Measurements from ENCODE around the gene SCAMP1.

SCAMP1 gene

GRCh38 chr5:78487846-78488245, 127.4 kb downstream of the SCAMP1 start:
- no peak for ATAC-seq
- Mint-ChIP-seq H3K4me1 (peaks cover 20% of the 10 kb centered on the region), H3K27me3 (no peaks in the 10 kb centered on the region), H3K9me3 (no peaks in the 10 kb centered on the region), H3K27ac (no peak overlapping the region), H3K36me3 (peaks cover 12% of the 10 kb centered on the region), H3K4me3 (no peak overlapping the region)

GRCh38 chr5:78490709-78491485, 130.5 kb downstream of the SCAMP1 start:
- H3K4me1 Mint-ChIP-seq: peaks cover 1% of the 10 kb centered on the region
- no peak overlapping the region for H3K4me3 Mint-ChIP-seq
- ATAC-seq: no peak
- peaks cover 16% of the 10 kb centered on the region for H3K36me3 Mint-ChIP-seq
- no peaks in the 10 kb centered on the region for H3K27me3 Mint-ChIP-seq
- H3K27ac Mint-ChIP-seq: no peak overlapping the region
- H3K9me3 Mint-ChIP-seq: no peaks in the 10 kb centered on the region

- no peak overlapping the region for H3K27ac Mint-ChIP-seq
- H3K27me3 Mint-ChIP-seq: no peaks in the 10 kb centered on the region
- ATAC-seq: no peak
- no peak overlapping the region for H3K4me3 Mint-ChIP-seq
- H3K4me1 Mint-ChIP-seq: peaks cover 15% of the 10 kb centered on the region
- H3K9me3 Mint-ChIP-seq: no peaks in the 10 kb centered on the region
- peaks cover 16% of the 10 kb centered on the region for H3K36me3 Mint-ChIP-seq
Observed at GRCh38 chr5:78492224-78492623, 131.8 kb downstream of the SCAMP1 start.

GRCh38 chr5:78492650-78493049, 132.2 kb downstream of the SCAMP1 start:
- peaks cover 19% of the 10 kb centered on the region for H3K4me1 Mint-ChIP-seq
- ATAC-seq: no peak
- no peaks in the 10 kb centered on the region for H3K27me3 Mint-ChIP-seq
- no peaks in the 10 kb centered on the region for H3K9me3 Mint-ChIP-seq
- no peak overlapping the region for H3K27ac Mint-ChIP-seq
- no peak overlapping the region for H3K4me3 Mint-ChIP-seq
- H3K36me3 Mint-ChIP-seq: peaks cover 15% of the 10 kb centered on the region

- H3K9me3 Mint-ChIP-seq: no peaks in the 10 kb centered on the region
- no peaks in the 10 kb centered on the region for H3K27me3 Mint-ChIP-seq
- H3K36me3 Mint-ChIP-seq: peaks cover 9% of the 10 kb centered on the region
- no peak overlapping the region for H3K4me3 Mint-ChIP-seq
- H3K27ac Mint-ChIP-seq: no peak overlapping the region
- H3K4me1 Mint-ChIP-seq: peaks cover 34% of the 10 kb centered on the region
- no peak for ATAC-seq
Observed at GRCh38 chr5:78495800-78496199, 135.4 kb downstream of the SCAMP1 start.

- Mint-ChIP-seq H3K4me1 (peaks cover 36% of the 10 kb centered on the region), H3K27ac (no peak overlapping the region), H3K9me3 (no peaks in the 10 kb centered on the region), H3K27me3 (no peaks in the 10 kb centered on the region), H3K4me3 (no peak overlapping the region), H3K36me3 (peaks cover 4% of the 10 kb centered on the region)
- ATAC-seq: no peak
Observed at GRCh38 chr5:78496373-78496772, 136.0 kb downstream of the SCAMP1 start.

- no peak overlapping the region for H3K27ac Mint-ChIP-seq
- H3K4me3 Mint-ChIP-seq: peak overlapping the region; percentile 21
- H3K27me3 Mint-ChIP-seq: no peaks in the 10 kb centered on the region
Observed at GRCh38 chr5:78497573-78498533, 137.4 kb downstream of the SCAMP1 start.

GRCh38 chr5:78499485-78499884, 139.1 kb downstream of the SCAMP1 start:
- no peak for ATAC-seq
- no peaks in the 10 kb centered on the region for H3K9me3 Mint-ChIP-seq
- no peak overlapping the region for H3K27ac Mint-ChIP-seq
- no peaks in the 10 kb centered on the region for H3K36me3 Mint-ChIP-seq
- H3K4me3 Mint-ChIP-seq: no peak overlapping the region
- peaks cover 45% of the 10 kb centered on the region for H3K4me1 Mint-ChIP-seq
- H3K27me3 Mint-ChIP-seq: no peaks in the 10 kb centered on the region

More at GRCh38 chr5:78497573-78498533, 137.4 kb downstream of the SCAMP1 start:
- Mint-ChIP-seq H3K9me3 (no peaks in the 10 kb centered on the region), H3K4me1 (peaks cover 45% of the 10 kb centered on the region), H3K36me3 (peaks cover 4% of the 10 kb centered on the region)
- ATAC-seq: peak; percentile 36

- Mint-ChIP-seq H3K4me3 (no peak overlapping the region), H3K27ac (no peak overlapping the region), H3K36me3 (no peaks in the 10 kb centered on the region), H3K9me3 (no peaks in the 10 kb centered on the region), H3K27me3 (no peaks in the 10 kb centered on the region), H3K4me1 (peaks cover 45% of the 10 kb centered on the region)
- ATAC-seq: no peak
Observed at GRCh38 chr5:78500028-78500427, 139.6 kb downstream of the SCAMP1 start.

GRCh38 chr5:78500871-78501270, 140.5 kb downstream of the SCAMP1 start:
- Mint-ChIP-seq H3K4me1 (peaks cover 44% of the 10 kb centered on the region), H3K36me3 (no peaks in the 10 kb centered on the region)
- no peak for ATAC-seq

GRCh38 chr5:78501411-78502352, 141.3 kb downstream of the SCAMP1 start:
- Mint-ChIP-seq H3K36me3 (no peaks in the 10 kb centered on the region), H3K4me1 (peaks cover 36% of the 10 kb centered on the region), H3K27me3 (no peaks in the 10 kb centered on the region), H3K9me3 (no peaks in the 10 kb centered on the region), H3K27ac (no peak overlapping the region), H3K4me3 (no peak overlapping the region)
- ATAC-seq: no peak

More at GRCh38 chr5:78500871-78501270, 140.5 kb downstream of the SCAMP1 start:
- Mint-ChIP-seq H3K27ac (no peak overlapping the region), H3K27me3 (no peaks in the 10 kb centered on the region), H3K4me3 (no peak overlapping the region), H3K9me3 (no peaks in the 10 kb centered on the region)

GRCh38 chr5:78503958-78504653, 143.7 kb downstream of the SCAMP1 start:
- no peak for ATAC-seq
- Mint-ChIP-seq H3K9me3 (no peaks in the 10 kb centered on the region), H3K4me3 (no peak overlapping the region), H3K36me3 (no peaks in the 10 kb centered on the region), H3K4me1 (peaks cover 12% of the 10 kb centered on the region), H3K27ac (no peak overlapping the region), H3K27me3 (no peaks in the 10 kb centered on the region)

- ATAC-seq: no peak
- no peak overlapping the region for H3K27ac Mint-ChIP-seq
- H3K36me3 Mint-ChIP-seq: no peaks in the 10 kb centered on the region
- H3K27me3 Mint-ChIP-seq: no peaks in the 10 kb centered on the region
- H3K4me1 Mint-ChIP-seq: peaks cover 20% of the 10 kb centered on the region
- H3K4me3 Mint-ChIP-seq: no peak overlapping the region
- H3K9me3 Mint-ChIP-seq: no peaks in the 10 kb centered on the region
Observed at GRCh38 chr5:78504704-78505677, 144.6 kb downstream of the SCAMP1 start.
